OCI-LY3 (cell line): ENCODE results near the gene KCNQ1.

Experiments used
- H2AFZ ChIP-seq: fragments of 200-600, 300-600 bp; shearing (Covaris generic); 2 replicates; pipeline ENCODE4 v1.6.0; 2014; ENCODE audit warnings: antibody characterized with exemption, low read depth, low read length
- H3K27ac ChIP-seq: fragments of 200-600, 300-600 bp; sonication (generic); 2 replicates; pipeline ENCODE4 v1.5.1; 2014; ENCODE audit warnings: mild to moderate bottlenecking, low read length, moderate library complexity, mixed read lengths
- H3K27me3 ChIP-seq: fragments of 200-600, 300-600 bp; sonication (generic); 2 replicates; pipeline ENCODE4 v1.6.1; 2014; ENCODE audit warnings: low read depth, low read length, mixed read lengths
- H3K36me3 ChIP-seq: fragments of 200-600, 300-600 bp; sonication (generic); replicated peaks from 2 replicates; pipeline ENCODE3; 2014; ENCODE audit warnings: low read depth, low read length, mixed read lengths
- H3K4me1 ChIP-seq: fragments of 300-600, 200-600 bp; sonication (generic); 2 replicates; pipeline ENCODE4 v1.6.1; 2014; ENCODE audit warnings: low read length, mixed read lengths
- H3K4me2 ChIP-seq: fragments of 200-600, 300-600 bp; sonication (generic); 2 replicates; pipeline ENCODE4 v1.6.1; 2014; ENCODE audit warnings: low read length, mixed read lengths
- H3K4me3 ChIP-seq: fragments of 300-600, 200-600 bp; sonication (generic); 2 replicates; pipeline ENCODE4 v1.5.1; 2014; ENCODE audit warnings: antibody characterized with exemption, mild to moderate bottlenecking, low read length, moderate library complexity
- H3K79me2 ChIP-seq: fragments of 300-600, 200-600 bp; shearing (Covaris generic); 2 replicates; pipeline ENCODE4 v1.6.1; 2014; ENCODE audit warnings: mild to moderate bottlenecking, low read length, mixed read lengths
- H3K9ac ChIP-seq: fragments of 300-600, 200-600 bp; shearing (Covaris generic); 2 replicates; pipeline ENCODE4 v1.6.0; 2014; ENCODE audit warnings: mild to moderate bottlenecking, low read length, moderate library complexity
- H3K9me3 ChIP-seq: fragments of 200-600, 300-600 bp; shearing (Covaris generic); 2 replicates; pipeline ENCODE4 v1.6.1; 2014; ENCODE audit warnings: low read length, mixed read lengths; ENCODE audit not compliant: insufficient read depth
- H4K20me1 ChIP-seq: fragments of 200-600, 300-600 bp; sonication (generic); 2 replicates; pipeline ENCODE4 v1.6.1; 2016; ENCODE audit warnings: low read length, mixed read lengths; ENCODE audit not compliant: insufficient read depth
- CTCF ChIP-seq: fragments of 200-600, 300-600 bp; sonication (generic); IDR thresholded peaks from 2 replicates; pipeline ENCODE4 v1.5.1; 2014; ENCODE audit warnings: antibody characterized with exemption, low read length, low read depth
- EZH2phosphoT487 ChIP-seq: fragments of 200-600 bp; shearing (Covaris generic); IDR thresholded peaks from 2 replicates; pipeline ENCODE4 v1.6.1; 2018; ENCODE audit warnings: antibody characterized with exemption, mixed run types, low read depth

The KCNQ1 gene

DNA sequence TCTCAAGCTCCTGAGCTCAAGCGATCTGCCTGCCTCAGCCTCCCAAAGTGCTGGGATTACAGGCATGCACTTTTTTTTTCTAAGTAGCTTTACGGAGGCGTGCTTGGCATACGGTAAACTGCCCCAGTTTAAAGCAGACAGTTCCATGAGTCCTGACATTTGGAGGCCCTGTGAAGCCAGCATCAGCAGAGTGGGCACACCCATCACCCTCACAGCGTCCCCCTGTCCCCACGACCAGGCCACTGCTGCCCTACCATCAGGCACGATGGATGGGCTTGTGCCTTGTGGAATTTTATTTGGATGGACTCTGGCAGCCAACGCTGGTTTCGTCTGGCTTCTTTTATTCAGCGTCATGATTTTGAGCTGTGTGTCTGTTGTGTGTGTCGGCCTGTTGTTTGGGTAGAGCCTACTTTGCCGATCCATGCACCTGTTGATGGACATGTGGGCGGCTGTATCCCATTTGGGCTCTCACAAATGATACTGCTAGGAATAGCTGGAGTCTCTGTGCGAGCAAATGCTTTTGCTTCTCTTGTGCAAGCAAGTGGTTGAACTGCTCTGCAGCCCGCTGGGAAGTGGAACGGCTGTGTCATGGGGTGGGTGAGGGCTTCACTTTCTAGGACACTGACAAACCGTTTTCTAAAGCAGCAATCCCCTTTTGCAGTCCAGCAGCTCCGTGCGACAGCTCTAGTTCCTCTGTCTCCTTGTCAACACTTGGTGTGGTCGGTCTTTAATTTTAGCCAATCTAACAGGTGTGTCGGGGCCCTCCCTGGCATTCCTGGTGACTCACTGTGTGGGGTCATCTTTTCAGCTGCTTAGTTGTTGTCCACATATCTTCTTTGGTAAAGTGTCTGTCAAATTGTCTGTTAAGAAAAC is 23.8 kb downstream of the KCNQ1 start:
- no peaks in the 10 kb centered on the region for H3K4me1 ChIP-seq
- H3K27ac ChIP-seq, result no peak overlapping the region
- no peak overlapping the region for H2AFZ ChIP-seq
- no peaks in the 10 kb centered on the region for H3K9me3 ChIP-seq
- no peak overlapping the region for H3K9ac ChIP-seq
- H3K4me3 ChIP-seq, result no peak overlapping the region
- no peak overlapping the region for H3K4me2 ChIP-seq
- H3K36me3 ChIP-seq, result no peaks in the 10 kb centered on the region
- H3K79me2 ChIP-seq, result no peaks in the 10 kb centered on the region
- no peaks in the 10 kb centered on the region for H4K20me1 ChIP-seq
- H3K27me3 ChIP-seq, result no peaks in the 10 kb centered on the region
- TF ChIP-seq EZH2phosphoT487 (no peak), CTCF (no peak)

DNA sequence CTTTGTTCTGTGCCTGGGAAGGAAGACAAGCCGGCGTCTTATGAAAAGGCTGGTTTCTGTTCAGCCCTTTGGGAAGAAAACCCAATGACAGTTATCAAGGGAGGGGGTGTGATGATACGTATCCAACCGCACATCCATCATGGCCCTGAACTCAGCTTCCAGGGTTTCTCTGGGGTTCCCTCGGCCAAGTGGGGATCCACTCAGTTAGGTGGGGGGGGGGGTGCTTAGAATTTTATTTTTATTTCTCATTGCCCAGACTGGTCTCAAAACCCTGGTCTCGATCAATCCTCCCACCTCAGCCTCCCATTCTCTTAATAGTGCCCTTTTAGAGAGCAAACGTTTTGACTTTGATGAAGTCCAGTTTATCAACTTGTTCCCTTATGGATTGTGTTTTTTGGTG is 25.7 kb downstream of the KCNQ1 start:
- Histone ChIP-seq H3K79me2 (no peaks in the 10 kb centered on the region), H3K36me3 (no peaks in the 10 kb centered on the region), H3K4me3 (no peak overlapping the region), H3K4me1 (no peaks in the 10 kb centered on the region), H3K9ac (no peak overlapping the region), H2AFZ (no peak overlapping the region), H3K9me3 (no peaks in the 10 kb centered on the region), H3K4me2 (no peak overlapping the region), H3K27me3 (no peaks in the 10 kb centered on the region), H3K27ac (no peak overlapping the region), H4K20me1 (no peaks in the 10 kb centered on the region)
- no peak for TF ChIP-seq CTCF
- TF ChIP-seq EZH2phosphoT487, result no peak

- Histone ChIP-seq H3K4me2 (no peak overlapping the region), H3K27ac (no peak overlapping the region), H3K9ac (no peak overlapping the region), H2AFZ (no peak overlapping the region), H3K27me3 (no peaks in the 10 kb centered on the region), H4K20me1 (no peaks in the 10 kb centered on the region), H3K36me3 (no peaks in the 10 kb centered on the region), H3K79me2 (no peaks in the 10 kb centered on the region), H3K4me1 (no peaks in the 10 kb centered on the region), H3K9me3 (no peaks in the 10 kb centered on the region), H3K4me3 (no peak overlapping the region)
- TF ChIP-seq CTCF, result no peak
- no peak for TF ChIP-seq EZH2phosphoT487
Measured at GRCh38 chr11:2471048-2471803, 26.4 kb downstream of the KCNQ1 start.

DNA sequence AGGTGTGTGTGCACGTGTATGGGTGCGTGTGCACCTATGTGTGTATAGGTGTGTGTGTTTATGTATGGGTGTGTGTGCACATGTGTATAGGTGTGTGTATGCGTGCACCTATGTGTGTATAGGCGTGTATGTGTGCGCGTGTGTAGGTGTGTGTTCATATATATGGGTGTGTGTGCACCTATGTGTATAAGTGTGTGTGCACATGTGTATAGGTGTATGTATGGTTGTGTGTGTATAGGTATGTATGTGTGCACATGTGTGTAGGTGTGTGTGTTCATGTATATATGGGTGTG is 26.9 kb downstream of the KCNQ1 start:
- H3K9ac ChIP-seq, result no peak overlapping the region
- no peak overlapping the region for H2AFZ ChIP-seq
- H3K9me3 ChIP-seq, result no peaks in the 10 kb centered on the region
- H3K27ac ChIP-seq, result no peak overlapping the region
- no peak overlapping the region for H3K4me3 ChIP-seq
- no peaks in the 10 kb centered on the region for H4K20me1 ChIP-seq
- no peak for TF ChIP-seq EZH2phosphoT487
- TF ChIP-seq CTCF, result no peak
- no peaks in the 10 kb centered on the region for H3K79me2 ChIP-seq
- H3K4me1 ChIP-seq, result no peaks in the 10 kb centered on the region
- no peaks in the 10 kb centered on the region for H3K27me3 ChIP-seq
- H3K36me3 ChIP-seq, result no peaks in the 10 kb centered on the region
- no peak overlapping the region for H3K4me2 ChIP-seq
